ENCODE data around the gene SPPL2A.
A peak's percentile ranks its signal among the peaks of the same experiment; 100 is the strongest.
"Not testable (repeated sequence)": the region's sequence is repeated elsewhere in the genome, so short reads cannot be mapped to it uniquely, and the experiment has no call there.

Gene SPPL2A, protein sequence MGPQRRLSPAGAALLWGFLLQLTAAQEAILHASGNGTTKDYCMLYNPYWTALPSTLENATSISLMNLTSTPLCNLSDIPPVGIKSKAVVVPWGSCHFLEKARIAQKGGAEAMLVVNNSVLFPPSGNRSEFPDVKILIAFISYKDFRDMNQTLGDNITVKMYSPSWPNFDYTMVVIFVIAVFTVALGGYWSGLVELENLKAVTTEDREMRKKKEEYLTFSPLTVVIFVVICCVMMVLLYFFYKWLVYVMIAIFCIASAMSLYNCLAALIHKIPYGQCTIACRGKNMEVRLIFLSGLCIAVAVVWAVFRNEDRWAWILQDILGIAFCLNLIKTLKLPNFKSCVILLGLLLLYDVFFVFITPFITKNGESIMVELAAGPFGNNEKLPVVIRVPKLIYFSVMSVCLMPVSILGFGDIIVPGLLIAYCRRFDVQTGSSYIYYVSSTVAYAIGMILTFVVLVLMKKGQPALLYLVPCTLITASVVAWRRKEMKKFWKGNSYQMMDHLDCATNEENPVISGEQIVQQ

DNA sequence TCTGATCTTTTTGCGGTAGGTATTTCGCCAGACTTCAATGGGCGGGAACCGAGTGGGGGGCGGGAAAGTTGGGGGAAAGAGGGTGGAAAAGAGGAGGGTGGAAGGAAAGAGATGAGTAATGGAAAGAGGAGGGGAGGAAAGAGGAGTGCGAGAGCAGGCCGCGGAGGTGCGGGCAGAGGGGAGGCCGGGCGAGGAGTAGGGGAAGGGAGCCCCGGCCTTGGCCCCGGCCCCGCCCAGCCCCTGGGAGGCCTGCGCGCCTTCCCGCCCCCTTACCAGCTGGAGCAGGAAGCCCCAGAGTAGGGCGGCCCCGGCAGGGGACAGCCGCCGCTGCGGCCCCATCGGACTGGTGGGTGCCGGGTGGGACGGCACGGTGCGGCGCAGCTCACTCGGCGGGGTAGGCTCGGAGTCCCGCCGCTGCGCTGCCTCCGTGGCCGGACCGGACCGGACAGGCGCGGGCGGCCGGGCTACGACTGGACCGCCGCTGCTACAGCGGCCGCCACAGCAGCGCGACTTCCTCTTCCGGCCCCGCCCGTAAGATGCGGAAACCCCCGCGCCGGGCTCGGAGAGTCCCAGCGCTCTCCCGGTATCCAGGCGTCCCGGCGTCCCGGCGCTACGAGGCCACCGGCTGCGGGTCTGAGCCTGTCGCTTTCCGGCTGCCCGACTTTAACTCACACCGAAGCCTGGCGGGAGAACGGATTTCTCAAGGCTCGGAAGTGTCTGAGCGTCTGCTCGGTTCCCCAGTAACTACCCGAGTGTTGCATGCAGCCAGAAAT, at the start of gene SPPL2A:
SPPL2A (minus strand) TSS at position 512 of the 773 bp plus-strand sequence; CDS start at position 339, 173 bp downstream.
- peak; percentile 91 for DNase-seq (ENCODE audit: low read depth)

DNA sequence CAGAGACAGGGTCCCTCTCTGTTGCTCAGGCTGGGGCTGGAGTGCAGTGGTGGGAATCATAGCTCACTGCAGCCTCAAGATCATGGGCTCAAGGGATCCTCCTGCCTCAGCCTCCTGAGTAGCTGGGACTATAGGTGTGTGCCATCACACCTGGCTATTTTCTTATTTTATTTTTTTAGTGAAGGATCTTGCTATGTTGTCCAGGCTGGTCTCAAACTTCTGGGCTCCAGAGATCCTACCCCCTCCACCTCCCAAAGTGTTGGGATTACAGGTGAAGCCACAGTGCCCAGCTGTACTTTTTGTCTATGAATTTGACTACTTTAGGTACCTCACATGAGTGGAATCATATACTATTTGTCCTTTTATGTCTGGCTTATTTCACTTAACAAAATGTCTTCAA, 49.1 kb upstream of the SPPL2A start:
- DNase-seq (ENCODE audit: low read depth) = no peak

DNA sequence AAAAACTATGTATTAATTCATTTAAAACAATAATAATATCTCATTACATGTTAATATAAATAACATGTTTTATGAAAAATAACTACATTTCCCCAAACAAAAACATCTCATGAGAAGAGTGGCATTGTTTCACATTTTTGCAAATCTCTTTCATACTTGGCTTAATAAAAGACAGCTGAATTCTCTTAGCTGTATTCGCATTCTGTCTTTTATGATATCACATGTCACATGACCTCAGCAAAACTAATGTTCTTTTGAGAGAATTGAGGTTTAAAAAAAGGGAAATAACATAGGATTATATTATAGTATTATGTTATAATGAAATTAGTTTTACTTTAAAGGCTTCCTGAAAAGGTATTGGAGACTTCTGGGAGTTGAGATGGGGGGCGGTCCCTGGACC, 48.4 kb upstream of the SPPL2A start:
- DNase-seq (ENCODE audit: low read depth) = no peak

DNA sequence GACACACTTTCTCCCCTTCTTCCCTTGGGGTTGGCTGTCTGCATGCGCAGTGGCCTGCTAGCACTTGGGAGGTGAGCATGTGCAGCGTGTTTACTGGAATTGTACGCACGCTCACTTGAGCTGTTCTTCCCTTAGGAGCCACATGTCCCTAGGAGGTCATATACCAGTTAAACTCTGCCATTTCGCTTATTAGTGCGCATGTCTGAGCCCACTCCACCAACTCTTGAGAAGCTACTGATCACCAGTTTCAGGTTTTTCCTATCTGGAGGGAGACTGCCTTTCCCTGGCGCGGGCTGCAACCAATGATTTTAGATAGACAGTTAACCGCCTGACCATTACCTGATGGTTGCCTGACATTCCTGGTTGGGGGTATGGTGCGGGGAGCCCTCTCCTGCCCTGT, 47.6 kb upstream of the SPPL2A start:
- no peak for DNase-seq (ENCODE audit: low read depth)

DNA sequence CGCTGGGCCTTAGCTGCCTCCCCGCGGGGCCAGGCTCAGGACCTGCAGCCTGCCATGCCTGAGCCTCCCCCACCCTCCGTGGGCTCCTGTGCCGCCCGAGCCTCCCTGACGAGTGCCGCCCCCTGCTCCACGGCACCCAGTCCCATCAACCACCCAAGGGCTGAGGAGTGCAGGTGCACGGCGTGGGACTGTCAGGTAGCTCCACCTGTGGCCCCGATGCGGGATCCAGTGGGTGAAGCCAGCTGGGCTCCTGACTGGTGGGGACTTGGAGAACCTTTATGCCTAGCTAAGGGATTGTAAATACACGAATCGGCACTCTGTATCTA, 46.6 kb upstream of the SPPL2A start:
- not testable (repeated sequence) for DNase-seq (ENCODE audit: low read depth)

DNA sequence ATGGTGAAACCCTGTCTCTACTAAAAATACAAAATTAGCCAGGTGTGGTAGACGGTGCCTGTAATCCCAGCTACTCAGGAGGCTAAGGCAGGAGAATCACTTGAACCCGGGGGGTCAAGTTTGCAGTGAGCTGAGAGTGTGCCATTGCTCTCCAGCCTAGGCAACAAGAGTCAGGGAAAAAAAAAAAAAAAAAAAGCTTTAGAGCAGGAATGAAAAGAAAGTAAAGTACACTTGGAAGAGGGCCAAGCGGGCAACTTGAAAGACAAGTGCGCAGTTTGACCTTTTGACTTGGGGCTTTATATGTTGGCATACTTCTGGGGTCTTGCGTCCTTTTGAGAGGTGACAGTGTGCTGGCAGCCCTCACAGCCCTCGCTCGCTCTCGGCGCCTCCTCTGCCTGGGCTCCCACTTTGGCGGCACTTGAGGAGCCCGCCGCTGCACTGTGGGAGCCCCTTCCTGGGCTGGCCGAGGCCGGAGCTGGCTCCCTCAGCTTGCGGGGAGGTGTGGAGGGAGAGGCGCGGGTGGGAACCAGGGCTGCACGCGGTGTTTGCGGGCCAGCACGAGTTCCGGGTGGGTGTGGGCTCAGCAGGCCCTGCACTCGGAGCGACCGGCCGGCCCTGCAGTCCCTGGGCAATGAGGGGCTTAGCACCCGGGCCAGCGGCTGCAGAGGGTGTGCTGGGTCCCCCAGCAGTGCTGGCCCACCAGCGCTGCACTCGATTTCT, 46.1 kb upstream of the SPPL2A start:
- not testable (repeated sequence) for DNase-seq (ENCODE audit: low read depth)

DNA sequence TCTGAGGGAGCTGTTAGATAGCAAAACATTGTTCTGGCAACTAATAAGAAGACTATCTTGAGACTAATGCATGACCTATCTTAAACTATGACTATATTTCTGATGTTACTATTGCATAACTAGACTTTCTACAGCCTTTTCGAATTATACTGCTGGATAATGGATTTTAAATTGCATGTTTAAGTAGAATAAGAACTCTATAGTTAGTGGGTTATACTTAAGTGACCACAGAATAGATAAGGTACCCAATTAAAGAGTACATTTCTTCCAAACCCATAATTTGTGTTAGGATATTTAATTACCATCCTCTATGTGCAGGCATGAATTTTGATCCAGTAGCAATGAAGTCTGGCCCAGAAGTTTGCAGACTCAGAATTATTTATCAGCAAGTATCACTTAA, 44.6 kb upstream of the SPPL2A start:
- no peak for DNase-seq (ENCODE audit: low read depth)

DNA sequence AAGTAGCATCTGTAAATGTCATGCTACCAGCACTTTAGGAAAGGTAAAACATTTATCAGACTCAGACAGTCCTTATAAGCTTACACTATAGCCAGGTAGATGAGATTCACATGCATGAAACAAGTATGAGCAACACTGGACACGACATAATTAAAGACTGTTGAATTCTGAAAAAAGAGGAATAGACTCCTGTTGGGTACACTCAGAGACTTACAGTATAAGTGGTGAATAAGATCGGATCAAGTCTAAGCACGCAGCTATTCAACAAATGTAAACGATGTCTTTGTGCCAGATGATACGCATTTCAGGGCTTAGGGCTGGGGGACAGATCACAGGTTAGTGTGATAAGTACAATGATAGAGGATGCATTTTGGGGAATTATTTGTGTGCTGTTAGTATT, 43.2 kb upstream of the SPPL2A start:
- no peak for DNase-seq (ENCODE audit: low read depth)

DNA sequence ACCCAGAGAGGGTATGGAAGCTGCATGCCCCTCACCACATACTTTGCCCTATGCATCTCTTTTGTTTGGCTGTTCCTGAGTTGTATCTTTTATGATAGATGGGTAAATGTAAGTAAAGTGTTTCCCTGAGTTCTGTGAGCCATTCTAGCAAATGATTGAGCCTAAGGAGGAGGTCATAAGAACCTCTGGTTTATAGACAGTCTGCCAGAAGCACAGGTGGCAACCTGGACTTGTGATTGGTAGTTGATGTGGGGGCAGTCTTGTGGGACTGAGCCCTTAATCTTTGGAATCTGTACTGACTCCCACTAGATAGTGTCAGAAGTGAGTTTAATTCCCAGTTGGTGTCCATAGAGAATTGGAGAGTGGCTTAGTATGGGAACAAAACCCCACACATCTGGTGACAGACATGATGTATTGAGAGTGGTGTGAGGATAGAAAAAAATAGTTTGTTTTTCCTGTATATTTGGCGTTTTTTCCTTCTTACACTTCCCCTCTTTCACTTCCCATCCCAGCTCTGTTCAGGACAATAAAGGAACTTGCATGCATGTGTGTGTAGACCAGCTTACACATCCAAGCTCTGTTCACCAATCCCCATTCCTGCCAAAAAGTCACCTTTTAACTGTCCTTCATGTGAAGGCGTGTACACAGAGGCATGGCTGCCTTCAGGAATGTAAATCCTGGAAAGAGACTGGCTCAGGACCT, 38.1 kb upstream of the SPPL2A start:
- DNase-seq (ENCODE audit: low read depth) = no peak

DNA sequence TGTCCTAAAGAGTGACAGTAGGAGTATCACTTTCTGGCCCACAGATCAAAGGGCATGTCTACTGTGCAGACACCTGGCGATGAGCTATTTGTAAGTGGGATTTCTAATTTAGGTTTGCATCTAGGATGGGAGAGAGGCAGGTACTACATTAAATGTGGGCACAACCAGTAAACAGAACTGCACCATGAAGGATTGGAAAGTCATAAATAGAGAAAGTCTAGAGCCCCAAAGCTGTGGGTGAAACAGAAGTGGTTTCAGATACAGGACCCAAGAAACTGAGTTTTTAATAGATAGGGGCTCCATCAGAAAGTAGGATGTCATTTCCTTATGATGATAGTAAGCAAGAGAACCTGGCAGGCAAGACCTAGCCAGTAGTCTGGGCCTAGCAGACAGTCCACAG, 35.2 kb upstream of the SPPL2A start:
- no peak for DNase-seq (ENCODE audit: low read depth)

DNA sequence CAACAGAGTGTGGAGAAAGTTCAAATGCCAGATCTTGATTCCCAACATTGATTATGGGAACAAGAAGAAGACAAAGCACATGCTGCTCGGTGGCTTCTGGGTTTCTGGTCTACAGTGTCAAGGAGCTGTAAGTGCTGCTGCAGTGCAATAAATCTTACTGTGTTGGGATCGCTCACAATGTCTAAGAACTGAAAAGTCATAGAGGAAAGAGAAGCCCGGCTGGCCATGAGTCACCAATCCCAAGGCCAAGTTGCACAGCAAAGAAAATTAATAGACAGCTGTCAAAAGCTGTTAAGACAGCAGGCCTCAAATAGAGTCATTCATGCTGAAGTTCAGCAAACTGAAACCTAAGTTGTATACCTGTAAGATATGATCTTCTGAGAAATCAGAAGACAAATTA, 33.2 kb upstream of the SPPL2A start:
- no peak for DNase-seq (ENCODE audit: low read depth)

DNA sequence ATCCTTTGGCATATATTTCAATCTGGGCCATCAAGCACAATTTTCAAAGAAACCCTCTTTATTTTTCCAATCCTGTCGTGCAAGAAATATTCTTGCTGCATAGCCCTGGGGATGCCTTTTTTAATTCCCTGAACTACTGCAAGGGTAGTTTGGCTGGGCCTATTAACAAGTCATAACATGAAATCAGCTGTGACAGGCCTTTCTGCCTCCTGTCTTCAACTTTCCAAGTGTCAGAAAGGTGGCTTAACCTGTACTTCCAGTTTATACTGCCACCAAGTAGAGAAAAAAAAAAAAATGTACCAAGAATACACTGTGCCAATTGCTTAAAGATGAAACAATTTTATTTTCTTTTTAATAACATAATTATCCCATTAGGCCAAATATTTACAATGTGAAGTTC, 32.4 kb upstream of the SPPL2A start:
- no peak for DNase-seq (ENCODE audit: low read depth)

DNA sequence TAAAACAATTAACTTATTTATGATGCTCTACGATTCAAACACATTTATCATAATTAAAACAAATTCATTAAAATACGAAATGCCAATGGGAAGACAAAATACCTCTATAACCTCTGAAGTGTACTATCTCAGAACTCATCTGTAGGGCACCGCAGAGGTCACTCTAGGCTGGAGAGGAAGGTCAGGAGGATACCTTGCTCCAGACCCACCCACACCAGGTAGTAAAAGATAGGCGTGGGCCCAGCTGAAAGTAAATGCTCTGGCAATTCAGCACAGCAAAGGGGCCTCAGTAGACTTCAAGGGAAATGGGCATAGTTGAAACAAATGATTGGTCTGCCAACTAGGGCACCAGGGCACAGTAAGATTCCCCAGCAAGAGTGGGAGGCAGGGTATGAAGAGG, 26.0 kb upstream of the SPPL2A start:
- no peak for DNase-seq (ENCODE audit: low read depth)

DNA sequence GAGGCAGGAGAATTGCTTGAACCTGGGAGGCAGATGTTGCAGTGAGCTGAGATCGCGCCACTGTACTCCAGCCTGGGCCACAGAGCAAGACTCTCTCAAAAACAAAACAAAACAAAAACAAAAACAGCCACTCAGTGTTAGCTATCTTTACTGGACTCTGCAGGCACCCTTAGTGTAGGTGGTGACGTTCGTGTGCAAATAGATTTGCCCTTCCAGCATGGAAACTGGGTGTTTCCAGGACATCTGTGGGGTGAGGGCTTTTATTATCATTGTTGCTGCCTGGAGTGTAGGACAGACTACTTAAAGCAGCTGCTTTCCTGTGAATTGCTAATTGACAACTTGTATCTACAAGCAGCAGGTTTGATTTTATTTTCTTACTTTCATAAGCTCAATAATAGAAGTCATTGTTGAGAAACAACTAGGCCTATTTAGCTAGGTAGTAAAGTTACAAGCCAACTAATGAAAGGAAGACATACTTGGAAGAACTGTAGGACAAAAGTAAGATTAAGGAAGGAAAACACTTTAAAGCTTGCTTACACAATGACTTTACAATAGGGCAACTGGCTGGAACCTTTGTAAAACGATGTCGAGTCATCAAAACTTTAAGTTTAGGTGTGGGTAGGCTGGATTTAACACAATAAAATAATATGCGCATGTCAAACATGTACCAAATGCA, 25.4 kb upstream of the SPPL2A start:
- DNase-seq (ENCODE audit: low read depth) = no peak

DNA sequence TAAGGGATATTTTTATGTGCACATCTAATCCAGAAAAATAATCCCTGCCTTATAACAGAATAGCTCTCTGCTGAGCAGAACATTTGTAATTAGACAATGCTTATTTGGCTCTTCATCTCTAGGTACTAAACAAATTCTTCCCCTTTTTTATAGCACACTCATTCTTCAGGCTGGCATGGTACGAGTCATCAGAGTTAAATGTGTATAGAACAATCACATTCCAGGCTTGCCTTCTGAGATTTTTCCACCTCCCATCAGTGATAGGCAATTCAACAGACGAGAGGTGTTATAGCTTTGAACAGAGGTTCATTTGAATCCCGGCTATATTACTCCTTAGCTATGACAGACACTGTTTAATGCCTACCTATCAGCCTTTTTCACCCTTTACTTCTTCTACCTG, 21.4 kb upstream of the SPPL2A start:
- DNase-seq (ENCODE audit: low read depth) = no peak

DNA sequence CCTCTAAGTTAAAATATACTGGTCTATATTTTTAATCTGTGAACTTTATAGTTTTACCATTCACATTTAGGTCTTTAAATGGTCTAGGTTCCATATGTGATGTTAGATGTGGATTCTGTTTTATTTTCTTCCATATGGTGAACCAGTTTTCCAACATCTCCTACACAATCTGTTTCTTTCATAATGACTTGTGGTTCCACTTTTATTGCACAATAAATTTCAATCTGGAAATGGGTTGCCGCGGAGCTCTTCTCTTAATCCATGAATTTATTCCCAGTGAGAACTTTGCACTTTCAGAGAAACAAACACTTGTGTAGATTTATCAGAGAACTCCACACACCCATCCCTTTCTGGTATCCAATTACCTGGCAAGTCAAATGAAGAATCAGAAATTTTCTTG, 20.9 kb upstream of the SPPL2A start:
- DNase-seq (ENCODE audit: low read depth) = no peak

DNA sequence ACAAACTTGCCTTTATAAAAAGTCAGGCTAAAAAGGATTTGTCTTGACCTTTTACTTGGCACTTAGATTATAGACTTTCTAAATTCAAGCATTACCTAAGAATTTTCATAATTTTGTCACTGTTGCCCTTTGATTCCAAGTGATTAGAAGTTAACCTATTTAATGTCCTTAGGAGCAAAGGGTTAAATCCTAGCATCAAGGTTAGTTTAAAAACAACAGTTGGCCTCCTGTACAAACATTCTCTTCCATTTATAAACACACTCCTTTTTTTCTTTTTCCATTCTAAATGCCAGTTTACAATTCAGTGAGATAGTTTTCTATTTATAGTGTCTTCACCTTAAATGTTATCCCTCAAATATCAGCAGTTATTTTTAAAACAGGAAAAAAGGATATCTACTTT, 18.4 kb upstream of the SPPL2A start:
- DNase-seq (ENCODE audit: low read depth) = no peak

DNA sequence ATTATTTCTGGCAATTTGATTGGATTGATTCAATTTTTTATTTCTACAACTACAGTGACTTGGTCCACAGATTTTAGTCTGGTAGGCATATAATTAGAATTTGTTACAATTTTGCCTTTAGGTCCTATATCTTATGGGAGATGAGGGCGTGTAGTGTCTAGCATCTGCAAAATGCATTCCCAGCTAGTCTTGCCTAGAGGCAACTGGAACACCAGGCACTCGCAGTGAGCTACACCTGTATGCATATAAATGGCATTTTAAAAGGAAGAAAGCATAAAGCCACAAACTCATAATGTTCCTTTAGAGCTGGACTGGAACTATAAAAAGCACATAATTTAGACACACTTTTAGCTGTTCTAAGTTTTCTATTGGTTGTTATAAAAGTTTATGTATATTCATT, 17.9 kb upstream of the SPPL2A start:
- no peak for DNase-seq (ENCODE audit: low read depth)

DNA sequence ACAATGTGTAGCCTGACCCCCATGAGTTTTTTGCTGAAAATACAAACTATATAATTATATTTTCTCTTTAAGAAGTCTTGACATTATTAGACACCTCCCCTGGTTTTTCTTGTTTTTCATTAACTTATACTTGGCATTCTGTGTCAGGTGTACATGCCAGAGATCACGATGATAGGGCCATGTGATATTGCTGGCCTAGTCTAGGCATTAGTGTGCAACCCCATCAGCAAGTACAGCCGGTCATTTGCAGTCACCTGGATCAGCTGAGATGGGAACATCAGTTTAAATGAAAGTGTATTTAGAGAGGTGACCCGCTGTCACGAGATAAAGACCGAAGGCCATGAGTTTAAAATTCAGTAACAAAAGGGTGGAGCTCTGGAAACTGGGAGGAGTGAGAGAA, 12.6 kb upstream of the SPPL2A start:
- DNase-seq (ENCODE audit: low read depth) = no peak

DNA sequence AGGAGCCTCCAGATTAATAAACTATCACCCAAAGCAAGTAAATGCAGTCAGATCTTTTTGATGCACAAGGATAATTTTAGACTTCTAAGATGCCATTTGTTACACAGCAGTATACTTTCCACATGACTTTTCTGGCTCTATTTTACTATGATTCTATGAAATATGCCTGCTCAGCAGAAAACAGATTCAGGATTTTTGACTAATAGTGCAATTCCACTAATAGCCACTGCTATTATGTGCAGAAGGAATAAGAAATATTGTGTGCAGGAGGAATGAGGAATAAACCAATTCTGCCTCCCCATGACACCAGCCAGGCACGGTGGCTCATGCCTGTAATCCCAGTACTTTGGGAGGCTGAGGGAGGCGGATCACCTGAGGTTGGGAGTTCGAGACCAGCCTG, 11.5 kb upstream of the SPPL2A start:
- no peak for DNase-seq (ENCODE audit: low read depth)

DNA sequence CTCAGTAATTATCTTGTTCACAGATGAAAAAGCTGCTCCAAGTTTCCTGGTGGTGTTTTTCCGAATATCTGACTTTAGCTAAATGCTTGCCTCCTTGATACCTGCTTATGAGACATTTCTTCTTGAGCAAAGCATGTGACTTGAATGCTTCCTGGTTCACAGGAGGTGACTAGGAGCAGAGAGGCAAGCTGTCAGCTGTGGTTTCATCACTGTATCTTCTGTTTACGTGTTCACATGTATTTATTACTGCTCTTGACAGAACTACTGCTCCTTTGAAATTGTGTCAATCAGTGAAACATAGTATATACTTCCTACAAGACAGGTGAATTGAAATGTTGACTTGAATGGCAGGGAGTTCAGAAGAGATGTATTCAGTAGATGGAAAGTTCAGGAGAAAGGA, 8.9 kb upstream of the SPPL2A start:
- DNase-seq (ENCODE audit: low read depth) = no peak

DNA sequence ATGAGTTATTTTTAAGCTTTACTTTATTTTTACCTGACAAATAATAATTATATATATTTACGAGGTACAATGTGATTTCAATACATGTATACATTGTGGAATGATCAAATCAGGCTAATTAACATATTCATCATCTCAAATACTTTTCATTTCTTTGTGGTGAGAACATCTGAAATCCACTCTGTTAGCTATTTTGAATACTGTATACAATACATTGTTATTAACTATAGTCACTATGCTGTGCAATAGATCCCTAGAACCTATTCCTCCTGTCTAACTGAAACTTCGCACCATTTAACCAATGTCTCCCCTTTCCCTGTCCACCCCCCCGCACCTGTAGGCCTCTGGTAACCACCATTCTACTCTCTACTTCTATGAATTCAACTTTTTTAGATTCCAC, 7.9 kb upstream of the SPPL2A start:
- DNase-seq (ENCODE audit: low read depth) = no peak

Measured in activated T-cell treated with anti-CD3 and anti-CD28 coated beads for 48 hours (primary cell).